Fibroblast of mammary gland (primary cell): ENCODE results near the gene SUPT5H.

ENCODE experiments used
- DNase-seq: peaks from one replicate; pipeline ENCODE4 v3.0.0-alpha.2; 2010; ENCODE audit warnings: low read depth
- H3K4me3 ChIP-seq: 2 replicates; pipeline ENCODE4 v1.5.1; 2011; ENCODE audit warnings: low read depth, mild to moderate bottlenecking, low read length, moderate library complexity; ENCODE audit not compliant: control insufficient read depth
- TF ChIP-seq, protein P1 (sequence below): conservative IDR thresholded peaks from 2 replicates; pipeline ENCODE4 v1.5.1; 2011; ENCODE audit warnings: low read depth, low read length, inconsistent platforms; ENCODE audit not compliant: control insufficient read depth, insufficient read depth

SUPT5H gene

DNA sequence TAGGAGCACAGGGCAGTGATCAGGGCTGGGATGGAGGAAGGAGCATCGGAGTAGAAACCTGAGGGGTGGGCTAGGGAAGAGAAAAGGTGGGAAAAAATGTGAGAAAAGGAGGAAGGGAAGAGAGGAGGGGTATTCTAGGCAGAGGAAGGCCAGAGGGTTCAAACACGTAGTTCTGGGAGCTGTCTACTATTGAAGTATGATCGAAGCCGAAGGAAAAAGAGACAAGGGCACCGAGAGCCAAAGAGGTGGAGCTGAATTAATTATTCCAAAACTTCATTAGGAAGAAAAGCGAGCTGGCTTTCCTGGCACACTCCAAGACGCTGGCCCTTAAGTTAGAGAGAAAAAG is 61.2 kb downstream of the SUPT5H start:
- DNase-seq: no peak
- TF ChIP-seq, protein P1, sequence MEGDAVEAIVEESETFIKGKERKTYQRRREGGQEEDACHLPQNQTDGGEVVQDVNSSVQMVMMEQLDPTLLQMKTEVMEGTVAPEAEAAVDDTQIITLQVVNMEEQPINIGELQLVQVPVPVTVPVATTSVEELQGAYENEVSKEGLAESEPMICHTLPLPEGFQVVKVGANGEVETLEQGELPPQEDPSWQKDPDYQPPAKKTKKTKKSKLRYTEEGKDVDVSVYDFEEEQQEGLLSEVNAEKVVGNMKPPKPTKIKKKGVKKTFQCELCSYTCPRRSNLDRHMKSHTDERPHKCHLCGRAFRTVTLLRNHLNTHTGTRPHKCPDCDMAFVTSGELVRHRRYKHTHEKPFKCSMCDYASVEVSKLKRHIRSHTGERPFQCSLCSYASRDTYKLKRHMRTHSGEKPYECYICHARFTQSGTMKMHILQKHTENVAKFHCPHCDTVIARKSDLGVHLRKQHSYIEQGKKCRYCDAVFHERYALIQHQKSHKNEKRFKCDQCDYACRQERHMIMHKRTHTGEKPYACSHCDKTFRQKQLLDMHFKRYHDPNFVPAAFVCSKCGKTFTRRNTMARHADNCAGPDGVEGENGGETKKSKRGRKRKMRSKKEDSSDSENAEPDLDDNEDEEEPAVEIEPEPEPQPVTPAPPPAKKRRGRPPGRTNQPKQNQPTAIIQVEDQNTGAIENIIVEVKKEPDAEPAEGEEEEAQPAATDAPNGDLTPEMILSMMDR: no peak
- H3K4me3 ChIP-seq: no peak overlapping the region

DNA sequence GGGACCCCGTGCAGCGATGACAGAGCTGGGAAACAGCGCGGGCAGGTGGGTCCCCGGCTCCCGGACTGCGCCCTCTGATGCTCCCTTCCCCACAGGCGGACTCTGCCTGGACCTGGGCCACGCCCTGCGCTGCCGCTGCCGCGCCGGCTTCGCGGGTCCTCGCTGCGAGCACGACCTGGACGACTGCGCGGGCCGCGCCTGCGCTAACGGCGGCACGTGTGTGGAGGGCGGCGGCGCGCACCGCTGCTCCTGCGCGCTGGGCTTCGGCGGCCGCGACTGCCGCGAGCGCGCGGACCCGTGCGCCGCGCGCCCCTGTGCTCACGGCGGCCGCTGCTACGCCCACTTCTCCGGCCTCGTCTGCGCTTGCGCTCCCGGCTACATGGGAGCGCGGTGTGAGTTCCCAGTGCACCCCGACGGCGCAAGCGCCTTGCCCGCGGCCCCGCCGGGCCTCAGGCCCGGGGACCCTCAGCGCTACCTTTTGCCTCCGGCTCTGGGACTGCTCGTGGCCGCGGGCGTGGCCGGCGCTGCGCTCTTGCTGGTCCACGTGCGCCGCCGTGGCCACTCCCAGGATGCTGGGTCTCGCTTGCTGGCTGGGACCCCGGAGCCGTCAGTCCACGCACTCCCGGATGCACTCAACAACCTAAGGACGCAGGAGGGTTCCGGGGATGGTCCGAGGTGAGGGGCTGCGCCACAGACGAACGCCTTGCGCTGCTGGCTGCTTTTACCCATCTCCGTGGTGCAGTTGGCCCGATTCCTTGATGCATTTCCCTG is 61.7 kb downstream of the SUPT5H start:
- peak overlapping the region; percentile 44 for H3K4me3 ChIP-seq
- TF ChIP-seq, protein P1: no peak
- DNase-seq: peak; percentile 59

DNA sequence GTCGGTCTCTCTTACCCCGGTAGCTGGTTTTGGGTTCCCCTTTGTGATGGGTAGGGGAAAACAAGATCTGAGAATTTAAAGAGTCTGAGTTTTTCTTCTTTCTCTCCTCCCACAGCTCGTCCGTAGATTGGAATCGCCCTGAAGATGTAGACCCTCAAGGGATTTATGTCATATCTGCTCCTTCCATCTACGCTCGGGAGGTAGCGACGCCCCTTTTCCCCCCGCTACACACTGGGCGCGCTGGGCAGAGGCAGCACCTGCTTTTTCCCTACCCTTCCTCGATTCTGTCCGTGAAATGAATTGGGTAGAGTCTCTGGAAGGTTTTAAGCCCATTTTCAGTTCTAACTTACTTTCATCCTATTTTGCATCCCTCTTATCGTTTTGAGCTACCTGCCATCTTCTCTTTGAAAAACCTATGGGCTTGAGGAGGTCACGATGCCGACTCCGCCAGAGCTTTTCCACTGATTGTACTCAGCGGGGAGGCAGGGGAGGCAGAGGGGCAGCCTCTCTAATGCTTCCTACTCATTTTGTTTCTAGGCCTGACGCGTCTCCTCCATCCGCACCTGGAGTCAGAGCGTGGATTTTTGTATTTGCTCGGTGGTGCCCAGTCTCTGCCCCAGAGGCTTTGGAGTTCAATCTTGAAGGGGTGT is 62.5 kb downstream of the SUPT5H start:
- DNase-seq: no peak
- TF ChIP-seq, protein P1: no peak
- H3K4me3 ChIP-seq: peak overlapping the region; percentile 44

DNA sequence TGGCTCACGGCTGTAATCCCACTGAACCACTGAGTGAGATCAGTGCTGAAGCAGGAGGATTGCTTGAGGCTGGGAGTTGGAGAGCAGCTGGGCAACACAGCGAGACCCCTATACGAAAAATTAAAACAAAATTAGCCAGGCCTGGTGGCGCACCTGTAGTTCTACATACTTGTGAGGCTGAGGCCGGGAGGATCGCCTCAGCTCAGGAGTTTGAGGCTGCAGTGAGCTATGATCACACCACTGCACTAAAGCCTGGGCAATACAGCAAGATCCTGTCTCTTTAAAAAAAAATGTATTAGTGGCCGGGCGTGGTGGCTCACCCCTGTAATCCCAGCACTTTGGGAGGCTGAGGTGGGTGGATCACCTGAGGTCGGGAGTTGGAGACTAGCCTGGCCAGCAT is 63.2 kb downstream of the SUPT5H start:
- H3K4me3 ChIP-seq: no peak overlapping the region
- DNase-seq: no peak
- TF ChIP-seq, protein P1: no peak

DNA sequence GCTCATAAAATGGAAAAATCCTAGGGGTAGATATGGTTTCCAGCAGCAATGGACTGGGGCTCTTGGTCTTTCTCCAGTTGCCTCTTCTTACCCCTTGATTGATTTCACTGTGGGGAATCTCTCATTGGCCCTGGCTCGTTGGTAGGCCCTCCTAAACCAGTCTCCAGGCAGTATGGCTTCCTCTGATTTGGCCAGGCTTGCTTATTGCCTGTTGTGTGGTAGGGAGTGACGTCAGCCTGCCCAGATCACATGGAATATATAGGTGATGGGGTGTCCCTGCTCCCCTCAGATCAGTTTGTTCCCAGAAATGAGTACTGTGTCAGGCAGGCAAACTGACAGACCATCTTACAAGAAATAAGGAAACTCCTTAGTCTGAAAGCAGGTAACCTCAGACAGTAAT is 63.9 kb downstream of the SUPT5H start:
- DNase-seq: no peak
- TF ChIP-seq, protein P1: no peak
- H3K4me3 ChIP-seq: no peak overlapping the region

DNA sequence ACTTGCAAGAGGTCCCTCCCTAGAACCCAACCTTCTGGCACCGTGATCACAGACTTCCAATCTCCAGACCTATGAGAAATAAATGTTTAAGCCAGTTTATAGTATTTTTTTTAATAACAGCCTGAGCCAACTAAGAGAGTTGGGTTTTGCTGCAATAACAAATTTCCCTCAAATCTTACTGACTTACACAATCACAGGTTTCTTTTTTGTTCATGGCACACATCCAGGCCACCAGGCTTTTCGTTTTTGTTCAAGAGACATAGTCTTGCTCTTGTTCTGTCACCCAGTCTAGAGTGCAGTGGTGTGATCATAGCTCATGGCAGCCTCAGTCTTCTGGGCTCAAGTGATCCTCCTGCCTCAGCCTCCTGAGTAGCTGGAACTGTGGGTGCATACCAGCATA is 67.6 kb downstream of the SUPT5H start:
- TF ChIP-seq, protein P1: no peak
- no peak overlapping the region for H3K4me3 ChIP-seq
- DNase-seq: no peak
